Stimulated activated CD8-positive, alpha-beta memory T cell treated with anti-CD3 and anti-CD28 coated beads, Interleukin-7, amount 100 ng/mL, for 1 hour (primary cell): Measurements from ENCODE around the gene SEMA3B.
A peak's percentile ranks its signal among the peaks of the same experiment; 100 is the strongest.

Experiments
- DNase-seq, 2 donors: peaks; one replicate each; pipeline ENCODE4 v3.0.0-alpha.2; 2020; ENCODE audit warnings: low read depth in 2 of 2

Gene SEMA3B

DNA sequence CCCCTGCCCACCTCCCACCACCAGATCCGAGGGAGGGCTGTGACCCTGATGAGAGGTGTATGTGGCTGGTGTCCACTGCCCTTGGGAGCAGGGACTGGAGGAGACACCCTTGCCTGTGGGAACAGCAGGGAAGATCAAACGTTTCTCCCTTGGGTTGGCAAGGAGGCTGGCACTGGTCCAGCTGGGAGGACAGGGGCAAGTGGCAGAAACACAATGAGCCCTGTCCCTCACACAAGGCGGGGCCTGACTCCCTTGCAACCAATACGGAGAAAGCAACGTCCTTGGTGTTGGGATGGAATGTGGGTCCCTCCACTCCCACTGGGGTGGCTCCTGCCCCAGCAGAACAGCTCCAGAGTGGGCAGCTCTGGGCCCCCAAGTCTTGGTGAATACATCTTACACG, 48.4 kb downstream of the SEMA3B start:
- no peak for DNase-seq

DNA sequence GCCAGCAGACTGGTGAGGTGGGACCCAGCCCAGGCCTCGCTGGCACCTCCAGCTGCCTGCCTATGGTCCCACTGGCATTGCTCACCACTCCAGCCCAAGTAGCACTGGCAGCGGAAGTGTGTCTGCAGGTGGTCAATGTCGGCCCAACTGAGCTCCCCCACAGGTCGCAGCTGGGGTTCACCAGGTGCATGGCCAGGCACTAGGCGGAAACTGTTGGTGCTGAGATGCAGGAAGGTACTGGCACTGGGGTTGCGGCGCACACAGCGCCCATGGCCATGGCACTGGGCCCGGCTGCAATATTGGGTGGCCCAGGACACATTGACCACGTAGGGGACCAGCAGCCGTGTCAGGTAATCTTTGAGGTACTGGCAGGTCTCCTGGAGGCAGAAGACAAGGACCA, 49.2 kb downstream of the SEMA3B start:
- no peak for DNase-seq

DNA sequence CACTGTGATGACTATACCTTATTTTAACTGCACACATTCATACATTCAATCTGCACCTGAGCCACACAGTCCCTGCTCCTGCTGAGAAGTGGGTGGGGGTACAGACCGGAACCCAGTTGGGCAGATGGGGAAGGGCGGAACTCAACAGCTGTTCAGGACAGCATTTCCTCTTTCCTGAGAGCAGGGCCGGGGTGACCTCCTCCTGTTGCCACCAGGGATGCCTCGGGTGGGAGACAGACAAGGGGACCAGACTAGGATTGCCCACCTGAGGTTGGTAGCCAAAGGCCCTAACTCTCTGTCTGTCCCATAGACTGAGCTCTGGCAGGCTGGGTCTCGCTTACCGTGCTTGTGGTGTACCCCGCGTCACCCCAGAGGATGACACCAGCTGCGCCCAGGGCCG, 49.7 kb downstream of the SEMA3B start:
- DNase-seq, result no peak

DNA sequence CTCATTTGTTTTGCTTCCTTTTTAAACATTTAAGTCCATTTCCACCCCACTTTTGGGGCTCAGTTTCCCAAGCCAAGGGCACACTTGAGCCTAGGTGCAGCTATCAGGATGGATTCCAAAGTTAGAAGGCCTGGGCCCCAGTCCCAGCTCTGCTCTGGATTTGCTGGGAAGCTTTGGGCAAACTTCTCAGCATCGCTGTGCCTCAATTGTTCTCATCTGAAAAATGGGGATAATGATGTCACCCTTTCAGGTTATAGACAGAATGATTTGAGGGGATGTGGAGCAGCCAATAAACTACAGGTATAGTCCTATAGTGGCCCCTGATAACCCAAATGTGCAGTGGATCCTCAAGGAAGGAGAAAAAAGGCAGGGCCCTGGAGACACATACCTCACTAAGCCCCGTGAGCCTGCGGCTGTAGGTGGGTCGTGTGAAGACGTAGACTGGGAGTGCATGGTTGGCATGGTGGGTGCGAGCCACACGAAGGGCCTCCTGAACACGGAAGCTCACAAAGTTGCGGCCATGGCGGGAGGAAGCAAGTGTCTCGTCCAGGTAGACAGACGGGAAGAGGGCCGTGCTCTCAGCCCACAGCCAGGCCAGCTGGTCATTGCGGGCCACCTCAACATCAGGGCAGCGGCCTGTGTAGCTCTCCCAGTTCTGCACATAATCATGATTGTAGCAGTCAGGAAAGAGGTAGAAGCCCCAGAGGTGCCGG, 50.4 kb downstream of the SEMA3B start:
- DNase-seq, result no peak

DNA sequence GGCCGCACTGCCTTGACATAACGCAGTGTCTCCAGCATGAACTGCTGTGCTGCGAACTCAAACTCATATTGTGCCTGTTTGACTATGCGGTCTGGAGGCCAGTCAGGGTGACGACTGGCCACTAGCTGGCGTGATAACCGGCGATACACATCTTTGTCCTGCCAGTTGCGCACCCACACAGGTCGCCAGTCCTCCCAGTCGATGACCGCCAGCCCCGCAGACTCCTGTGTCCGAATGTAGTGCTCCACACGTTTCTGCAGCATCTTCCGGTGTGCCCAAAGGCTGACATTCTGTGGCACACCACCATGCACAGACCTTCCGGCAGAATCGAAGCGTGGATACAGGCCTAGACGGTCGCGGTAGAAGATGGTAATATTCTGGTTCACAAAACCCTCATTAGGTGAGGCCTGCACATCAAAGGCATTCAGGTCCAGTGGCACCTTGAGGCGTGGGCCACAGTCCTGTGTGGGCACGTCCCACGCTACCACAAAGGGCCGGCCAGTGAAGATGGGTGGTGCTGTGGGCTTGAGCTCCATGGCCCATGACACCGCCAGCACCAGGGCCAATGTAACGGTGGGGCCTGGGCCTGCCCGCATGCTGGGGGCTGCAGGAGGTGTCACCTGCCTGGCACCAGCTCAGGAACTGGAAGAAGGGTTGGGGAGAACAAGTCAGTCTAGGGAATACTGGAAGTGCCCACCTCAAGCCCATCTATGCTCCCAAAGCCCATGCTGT, 51.1 kb downstream of the SEMA3B start:
- DNase-seq, result no peak

DNA sequence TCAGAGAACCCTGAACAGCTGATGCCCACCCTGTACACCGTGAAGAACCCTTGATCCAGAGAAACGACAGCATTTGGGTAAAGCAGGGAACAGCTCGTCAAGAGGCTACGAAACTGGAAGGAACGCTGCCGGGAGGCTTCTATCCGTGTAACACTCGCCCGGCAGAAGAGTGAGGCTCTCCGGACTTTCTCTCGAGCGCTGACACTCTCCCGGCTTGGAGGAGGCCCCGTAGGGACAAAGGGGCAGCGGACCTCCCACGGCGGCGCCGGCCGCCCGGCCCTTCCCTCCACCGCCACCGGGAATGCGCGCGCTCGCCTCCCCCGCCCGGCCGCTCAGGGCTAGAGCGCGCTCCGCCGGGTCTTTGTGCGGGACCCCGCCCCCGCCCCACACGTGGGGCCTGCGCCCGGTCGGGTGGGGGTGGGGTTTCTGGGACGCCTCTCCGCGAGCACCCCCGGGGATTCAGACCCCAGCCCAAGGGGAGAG, 51.9 kb downstream of the SEMA3B start:
- peak in 1 of 2 donors; percentile 26 for DNase-seq

DNA sequence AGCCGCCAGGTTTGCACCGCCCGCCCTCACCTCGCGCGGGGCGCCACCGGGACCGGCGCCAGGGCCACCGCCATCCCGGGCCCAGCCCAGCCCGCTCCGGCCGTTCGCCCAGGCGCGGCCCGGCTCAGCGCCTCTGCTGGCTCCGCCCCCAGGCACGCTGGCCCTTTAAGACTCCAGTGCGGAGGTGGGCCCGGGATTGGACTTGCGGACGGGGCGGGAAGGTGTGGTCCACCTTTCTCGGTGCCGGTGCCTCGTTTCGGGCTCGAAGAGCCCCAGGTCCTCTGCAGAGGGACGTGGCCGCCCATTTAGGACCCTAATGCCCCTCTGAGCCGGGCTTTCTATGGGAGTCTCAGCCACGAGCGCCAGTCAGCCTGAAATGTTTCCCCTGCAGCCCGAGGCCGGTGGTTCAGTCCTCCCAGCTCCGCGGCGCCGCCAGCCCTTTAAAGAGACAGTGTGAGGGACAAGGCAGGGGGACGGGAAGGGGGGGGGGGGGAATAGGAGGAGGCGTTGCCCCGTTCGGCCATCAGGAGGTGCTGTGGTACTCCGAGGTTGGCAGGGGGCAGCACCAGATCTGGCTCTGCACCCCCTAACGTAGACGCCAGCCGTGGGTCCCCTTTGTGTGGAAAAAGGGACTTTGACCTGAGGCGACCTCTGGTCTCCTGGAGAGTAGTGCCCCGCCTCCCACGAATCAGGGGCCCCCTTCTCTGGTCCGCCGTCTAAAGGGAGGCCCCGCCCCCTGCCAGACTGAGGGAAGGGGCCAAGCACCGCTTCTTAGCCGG, 52.6 kb downstream of the SEMA3B start:
- DNase-seq, result peak; percentile 57 to 58

DNA sequence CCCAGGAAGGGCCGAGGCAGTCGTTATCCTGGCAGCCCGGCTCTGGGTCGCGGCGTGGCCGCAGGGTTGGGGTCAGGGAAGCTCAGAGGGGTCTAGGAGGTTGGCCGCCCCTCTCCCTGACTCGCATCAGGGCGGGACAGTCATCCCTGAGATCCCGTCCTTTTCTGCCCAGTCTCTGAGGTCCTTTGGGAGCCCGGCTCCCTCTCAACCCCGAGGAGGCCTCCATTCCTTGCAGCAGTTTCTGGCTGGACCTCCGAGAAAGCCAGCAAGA, 53.1 kb downstream of the SEMA3B start:
- DNase-seq, result no peak

DNA sequence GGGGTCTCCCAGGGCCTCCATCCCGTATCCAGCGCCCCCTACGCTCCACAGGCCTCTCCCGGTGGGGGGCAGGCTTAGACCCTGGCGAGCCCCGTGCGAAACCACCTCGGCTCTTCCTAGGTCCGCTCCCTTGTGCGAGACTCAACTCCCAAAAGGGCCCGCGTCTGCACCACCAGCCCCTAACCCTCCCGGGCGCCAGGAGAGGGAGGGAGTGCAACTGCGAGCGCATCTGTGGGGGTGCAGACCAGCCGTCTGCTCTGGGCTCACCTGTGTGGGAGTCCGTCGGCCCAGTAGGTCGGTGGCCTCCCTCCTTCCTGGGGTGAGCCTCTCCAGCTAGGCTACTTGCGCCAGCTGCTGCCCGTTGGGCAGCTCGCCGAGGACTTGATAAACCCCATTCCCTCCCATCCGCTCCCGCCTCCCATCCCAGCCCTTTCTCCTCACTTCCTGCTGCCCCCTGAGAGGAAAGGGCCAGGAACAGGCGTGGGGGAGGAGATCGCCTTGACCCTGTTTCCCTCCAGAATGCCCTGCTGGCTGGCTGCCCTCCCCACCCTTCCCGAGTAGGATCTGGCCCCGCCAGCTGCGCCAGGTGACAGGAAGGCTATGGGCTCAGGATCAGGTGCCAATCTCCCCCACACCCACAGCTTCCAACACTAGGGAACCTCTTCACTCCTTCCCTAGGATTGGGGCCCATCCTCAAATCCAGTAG, 53.6 kb downstream of the SEMA3B start, which contains the start of gene HYAL2:
HYAL2 (minus strand) TSS at position 360 of the 706 bp plus-strand sequence. CDS start 2,256 bp downstream, outside the sequence.
- no peak for DNase-seq

DNA sequence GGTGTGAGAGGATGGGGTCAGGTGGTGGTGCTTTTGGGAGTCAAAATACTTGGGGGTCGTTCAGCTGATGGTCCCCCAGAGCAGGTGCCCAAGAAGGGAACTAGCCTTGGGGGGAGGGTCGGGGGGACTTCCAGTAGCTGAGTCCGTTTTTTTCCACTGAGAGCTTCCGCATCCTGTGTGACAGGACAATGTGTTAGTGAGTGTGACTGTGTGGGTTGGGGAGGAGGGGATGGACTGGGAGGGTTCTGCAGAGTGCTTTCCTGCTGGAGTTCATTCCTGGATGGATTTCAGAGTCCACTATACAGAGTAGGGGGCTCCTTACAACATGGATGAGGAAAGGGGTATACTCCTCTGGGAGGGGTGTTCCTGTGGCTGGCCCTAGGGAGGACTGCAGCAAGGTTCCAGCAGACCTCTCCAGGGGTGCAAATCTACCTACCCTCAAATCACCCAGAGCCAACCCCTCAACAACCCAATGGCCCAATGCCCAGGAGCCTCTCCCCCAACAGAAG, 54.2 kb downstream of the SEMA3B start:
- DNase-seq, result no peak

DNA sequence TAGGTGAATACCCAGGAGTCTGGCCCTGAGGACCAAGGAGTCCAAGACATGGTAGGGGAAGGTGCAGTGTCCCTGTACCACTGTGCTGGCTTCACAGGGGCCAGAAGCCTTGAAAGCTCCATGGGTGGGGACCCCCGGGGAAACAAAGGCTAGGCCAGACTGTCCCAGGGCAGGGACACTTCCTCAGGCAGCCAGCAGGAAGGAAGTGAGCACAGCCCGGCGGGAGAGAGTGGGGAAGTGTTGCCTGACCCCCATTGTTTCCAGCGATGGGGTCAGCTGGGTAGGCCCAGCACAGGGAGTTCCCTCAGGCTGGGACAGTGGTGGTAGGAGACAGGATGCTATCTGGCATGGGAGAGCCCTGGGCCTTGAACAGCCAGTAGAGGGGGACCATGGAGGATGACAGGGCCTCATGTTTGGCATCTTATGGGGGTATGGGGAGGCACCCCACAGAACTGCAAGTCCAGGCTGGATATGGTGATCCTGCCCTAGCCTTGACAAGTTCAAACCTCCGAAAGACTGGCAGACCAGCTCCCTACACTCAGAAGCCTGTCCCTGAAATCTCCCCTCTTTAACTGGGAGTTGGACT, 54.8 kb downstream of the SEMA3B start:
- no peak for DNase-seq

DNA sequence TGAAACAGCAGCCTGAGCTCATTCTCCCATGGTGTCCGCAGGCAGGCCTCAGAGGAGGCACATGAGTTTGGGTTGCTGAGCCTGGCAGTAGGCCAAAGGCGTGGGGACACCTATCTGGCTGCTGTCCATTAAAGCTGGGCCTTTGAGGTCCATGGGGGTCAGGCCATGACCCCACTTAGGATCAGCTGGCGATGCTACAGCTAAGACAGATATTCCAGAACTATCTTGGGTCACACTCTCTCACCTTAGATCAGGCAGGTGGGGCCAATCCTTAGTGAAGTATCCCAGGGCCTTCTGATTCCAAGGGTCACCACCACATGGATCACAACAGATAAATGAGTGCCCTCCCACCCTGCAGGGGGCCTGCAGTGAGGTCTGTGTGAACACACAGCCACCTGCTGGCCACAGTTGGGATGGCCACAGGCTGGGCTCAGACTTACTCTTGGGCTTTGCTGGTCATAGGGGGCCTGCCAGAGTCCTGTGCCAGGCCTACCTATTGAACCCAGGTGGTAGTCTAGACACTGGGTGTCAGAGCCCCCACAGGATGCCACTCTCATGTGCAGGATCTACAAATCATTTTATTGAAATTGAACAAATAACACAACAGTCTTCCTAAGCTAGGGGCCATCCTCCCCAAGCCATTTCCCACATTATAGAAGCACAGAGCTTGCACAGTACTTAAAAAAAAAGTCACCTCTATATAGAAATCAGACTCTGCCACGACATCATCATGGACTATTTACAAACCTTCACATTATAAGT, 55.6 kb downstream of the SEMA3B start:
- DNase-seq, result peak in 1 of 2 donors; percentile 30

DNA sequence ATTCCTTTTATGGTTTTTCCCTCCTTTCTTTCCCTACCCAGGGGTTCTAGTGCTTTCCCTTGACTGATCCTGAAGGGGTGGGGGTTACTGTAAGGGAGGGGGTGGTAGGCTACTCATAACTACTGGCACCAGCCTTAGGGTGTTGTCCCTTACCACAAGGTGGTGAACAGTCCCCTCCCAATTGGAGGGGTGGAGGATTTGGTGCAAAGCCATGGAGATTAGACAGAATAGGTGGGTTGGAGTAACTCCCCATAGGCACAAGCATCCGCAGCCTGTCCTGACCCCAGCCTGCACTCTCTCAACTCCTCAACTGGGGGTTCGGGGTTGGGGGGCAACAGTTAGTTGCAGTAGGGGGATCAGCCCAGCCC, 56.1 kb downstream of the SEMA3B start:
- DNase-seq, result no peak

DNA sequence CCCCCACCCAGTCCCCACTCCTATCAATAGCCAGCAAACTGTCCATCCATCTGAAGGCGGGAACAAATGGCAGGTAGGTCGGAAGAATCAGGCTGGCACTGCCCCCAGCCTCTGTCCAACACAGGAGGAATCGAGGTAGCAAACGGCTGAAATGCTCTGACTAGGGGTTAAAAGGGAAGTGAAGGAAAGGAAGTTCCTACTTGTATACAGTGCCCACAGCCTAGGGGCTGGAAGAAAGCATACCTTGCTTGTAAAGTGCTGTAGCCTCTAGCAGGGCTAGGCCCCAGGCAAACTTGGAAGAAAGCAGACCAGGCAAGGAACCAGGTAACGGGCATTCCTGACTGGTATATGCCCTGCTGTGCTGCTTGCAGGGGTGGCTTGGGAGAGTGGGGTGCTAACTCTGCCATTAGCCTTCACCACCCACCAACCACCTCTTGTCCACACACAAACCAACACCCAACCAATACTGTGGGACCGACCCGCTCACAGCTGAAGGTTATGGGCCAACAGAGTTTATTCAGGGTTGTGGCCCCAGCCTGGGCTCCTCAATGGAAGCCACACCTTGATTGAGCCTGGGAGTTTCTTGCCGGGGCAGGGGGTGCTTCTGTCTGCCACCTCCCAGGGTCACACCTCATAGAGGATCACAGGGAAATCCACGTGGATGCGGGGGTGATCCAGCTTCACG, 56.7 kb downstream of the SEMA3B start:
- DNase-seq, result no peak

DNA sequence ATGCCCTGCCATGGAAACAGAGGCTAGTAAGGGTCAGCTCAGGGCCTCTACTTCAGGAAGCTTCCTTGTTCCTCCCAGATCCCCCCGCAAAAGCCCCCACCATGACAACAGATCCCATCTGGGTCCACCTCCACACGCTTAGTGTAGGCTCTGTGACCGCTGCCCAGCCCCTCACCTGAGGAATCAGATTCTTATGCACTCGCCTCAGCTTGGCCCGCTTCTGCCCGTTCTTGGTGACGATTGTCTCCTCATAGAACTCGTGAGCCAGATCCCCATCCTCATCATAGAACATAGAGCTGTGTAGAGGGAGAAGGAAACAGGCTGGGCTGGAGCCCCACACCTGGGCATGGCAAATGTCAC, 57.2 kb downstream of the SEMA3B start:
- DNase-seq, result no peak

DNA sequence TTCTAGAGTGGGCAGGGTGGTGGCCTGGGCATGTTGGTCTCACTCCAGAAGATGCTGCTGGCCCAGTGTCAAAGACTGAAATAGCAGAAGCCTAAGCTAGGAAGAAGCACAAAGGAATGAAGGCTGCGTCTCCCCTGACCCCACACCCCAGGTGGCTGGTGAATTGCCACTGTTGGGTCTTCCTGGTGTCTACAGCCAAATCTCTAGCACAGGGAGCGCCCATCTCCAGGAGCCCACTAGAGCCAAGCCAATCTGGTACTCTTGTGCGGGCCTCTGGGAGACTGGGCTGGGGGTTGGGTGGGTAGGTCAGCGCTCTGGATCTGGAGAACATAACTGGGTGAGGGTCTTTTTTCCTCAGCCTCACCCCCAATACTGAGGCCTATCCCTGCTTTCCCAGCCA, 58.2 kb downstream of the SEMA3B start:
- no peak for DNase-seq
